Raji (cell line): ENCODE results near the gene UMPS.

Experiments
- POLR2A ChIP-seq: IDR thresholded peaks from 2 replicates; pipeline ENCODE4 v1.6.1; 2011; ENCODE audit warnings: low read depth, low read length, control low read depth; ENCODE audit not compliant: insufficient read depth

Gene UMPS

DNA sequence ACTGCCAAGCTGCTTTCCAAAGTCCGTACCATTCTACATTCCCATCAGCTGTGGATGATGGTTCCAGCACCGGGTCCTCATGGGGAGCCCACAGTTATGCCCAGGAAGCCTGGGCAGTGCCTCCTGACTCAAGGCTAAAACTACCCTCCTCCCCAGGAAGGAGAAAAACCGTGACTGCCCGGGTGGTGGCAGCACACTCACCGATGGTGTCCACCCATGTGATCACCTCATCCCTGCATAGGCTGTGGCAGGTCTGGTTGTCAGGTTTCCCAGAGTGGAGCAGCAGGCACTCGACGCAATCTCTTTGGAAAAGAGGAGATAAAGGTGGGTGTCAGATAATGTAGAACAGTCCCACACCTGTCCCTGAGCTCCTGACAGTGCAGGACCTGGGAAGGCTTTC, 38.6 kb downstream of the UMPS start:
- no peak for TF ChIP-seq POLR2A

DNA sequence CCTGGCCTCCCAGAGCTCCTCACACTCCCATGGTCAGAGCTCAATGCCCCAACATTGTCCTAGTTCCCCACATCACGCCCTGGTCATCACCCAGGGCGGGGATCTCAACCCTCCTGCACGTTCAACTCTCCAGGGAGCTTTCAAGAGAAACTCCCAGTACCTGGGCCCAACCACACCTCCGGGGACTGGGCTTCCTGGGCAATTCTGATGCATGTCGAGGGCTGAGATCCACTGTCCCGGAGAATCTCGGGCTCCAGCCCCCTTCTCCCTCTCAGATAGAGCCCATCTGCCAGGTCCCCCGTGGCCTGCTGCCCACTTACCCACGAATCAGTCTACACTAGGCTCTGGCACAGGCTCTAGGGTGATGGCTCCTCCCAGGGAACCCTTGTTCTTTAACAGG, 39.2 kb downstream of the UMPS start:
- no peak for TF ChIP-seq POLR2A

DNA sequence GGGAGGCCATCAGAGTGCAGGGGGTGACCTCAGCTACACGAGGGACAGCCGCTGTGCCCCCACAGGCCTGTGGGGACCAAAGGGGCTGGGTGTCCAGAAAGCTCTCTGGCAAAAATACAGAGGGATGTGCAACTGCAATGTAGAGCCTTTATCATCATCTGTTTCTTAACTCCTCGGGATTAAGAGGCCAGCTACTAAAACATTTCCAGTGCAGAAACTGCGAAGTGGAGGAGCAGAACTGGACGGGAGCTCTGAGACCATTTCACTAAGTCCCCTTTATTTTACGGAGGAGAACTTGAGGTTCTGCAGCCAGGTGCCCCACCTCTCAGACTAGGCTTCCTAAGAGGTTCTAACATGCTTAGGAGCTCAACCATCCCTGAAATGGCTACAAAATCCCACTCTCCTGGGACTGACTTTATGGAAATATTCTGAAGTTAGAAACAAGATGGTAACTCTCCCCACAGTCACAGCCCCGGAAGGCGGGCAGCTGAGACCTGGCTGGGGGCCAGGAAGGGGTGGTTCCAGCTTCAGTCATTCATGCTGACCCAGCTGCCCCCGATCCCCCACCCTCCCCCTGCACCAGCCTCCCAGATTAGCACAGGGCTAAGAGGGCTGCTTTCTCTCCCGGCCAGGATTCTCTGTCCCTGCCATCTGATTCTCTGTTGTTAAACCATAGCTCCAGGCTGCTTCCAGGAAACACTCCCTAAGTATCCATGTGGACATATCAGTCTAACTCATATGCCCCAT, 40.3 kb downstream of the UMPS start:
- no peak for TF ChIP-seq POLR2A

DNA sequence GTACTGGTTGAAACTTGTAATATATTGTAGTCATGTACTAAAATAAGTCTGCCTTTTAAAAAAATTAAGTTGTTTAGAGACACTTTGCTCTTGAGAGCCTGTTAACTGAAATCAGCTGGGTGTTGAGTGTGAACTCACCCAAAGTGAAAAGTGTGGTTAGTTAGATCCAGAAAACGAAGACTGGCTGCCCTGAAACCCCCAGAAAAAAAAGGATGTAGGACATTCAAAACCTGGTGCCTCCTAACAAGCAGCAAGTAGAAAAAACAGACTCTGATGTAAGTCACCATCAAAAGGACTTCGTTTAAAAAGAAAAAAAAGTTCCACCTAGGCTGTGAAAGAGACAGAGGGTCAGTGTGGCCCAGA, 40.8 kb downstream of the UMPS start:
- no peak for TF ChIP-seq POLR2A

DNA sequence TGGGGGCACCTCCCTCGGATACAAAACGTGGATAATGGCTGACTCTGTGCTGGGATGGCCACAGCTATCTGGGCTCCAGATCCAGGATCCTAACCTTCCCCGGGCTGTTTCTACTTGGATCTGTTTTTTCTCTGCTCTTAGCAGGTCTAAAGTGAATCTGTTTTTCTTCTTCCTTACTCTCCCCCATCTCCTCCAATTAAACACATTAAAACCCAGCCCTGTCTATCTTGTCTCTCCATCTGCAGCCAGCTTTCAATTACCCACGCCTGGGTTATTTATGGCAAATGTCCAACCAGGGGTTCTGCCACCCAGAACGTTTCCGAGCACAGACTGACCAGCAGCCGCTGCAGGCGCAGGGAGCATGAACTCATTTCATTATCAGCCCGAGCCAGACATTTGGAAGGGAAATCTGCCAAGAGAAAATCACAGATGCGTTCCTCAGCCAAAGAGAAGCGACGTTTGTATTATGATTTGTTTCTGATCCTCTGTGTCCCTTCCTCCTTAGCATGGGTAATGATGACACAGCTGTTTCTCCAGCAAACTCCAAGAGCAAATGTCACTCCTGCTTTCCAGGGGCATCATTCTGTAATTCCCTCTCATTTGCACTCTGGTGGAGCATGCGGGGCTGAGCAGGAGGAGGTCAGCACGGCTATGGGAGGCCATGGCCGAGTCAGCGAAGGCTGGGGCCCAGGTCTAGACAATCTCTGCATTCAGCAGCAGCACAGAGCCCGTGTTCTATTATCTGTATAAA, 42.0 kb downstream of the UMPS start:
- no peak for TF ChIP-seq POLR2A

DNA sequence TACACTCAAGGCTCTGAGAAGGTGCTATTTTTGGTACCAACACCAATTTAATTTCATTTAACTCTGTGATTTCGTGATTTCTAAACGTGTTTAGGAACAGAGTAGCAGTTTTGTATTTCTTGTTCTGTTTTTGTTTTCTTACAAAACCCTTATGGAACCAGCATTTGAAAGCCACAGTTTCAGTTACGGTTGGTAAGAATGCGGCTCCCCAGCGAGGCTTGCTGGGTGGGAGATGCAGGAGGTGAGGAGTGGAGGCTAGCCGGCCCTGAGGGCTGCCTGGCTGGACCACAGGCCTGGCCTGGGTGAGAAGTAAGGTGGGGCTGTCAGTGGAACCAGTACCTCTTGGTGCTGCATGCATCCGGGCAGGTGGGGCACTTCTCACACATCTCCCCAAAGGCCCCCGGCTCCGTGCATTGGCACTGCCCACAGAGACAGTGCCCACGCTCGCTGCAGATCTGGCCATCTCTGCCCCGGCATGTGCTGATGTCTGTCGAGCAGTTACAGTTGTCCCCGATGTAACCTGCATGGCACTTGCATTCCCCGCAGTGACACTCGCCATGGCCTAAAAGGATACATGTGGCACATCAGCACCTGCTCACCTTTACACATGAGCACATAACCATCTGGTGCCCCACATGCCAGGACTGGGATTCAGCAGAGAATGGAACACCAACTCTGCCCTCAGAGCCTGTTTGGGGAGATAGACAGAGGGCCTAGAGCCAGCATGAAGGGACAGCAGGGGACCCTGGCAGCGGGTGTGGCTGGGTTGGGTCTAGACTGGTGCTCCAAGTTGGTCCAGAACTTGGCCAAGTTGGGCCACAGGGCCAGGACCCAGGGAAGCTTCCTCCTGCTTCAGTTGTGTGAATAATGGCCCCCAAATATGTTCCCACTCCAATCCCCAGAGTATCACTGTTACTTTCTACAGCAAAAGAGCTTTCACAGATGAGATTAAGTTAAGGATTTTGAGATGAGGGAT, 43.4 kb downstream of the UMPS start:
- no peak for TF ChIP-seq POLR2A

DNA sequence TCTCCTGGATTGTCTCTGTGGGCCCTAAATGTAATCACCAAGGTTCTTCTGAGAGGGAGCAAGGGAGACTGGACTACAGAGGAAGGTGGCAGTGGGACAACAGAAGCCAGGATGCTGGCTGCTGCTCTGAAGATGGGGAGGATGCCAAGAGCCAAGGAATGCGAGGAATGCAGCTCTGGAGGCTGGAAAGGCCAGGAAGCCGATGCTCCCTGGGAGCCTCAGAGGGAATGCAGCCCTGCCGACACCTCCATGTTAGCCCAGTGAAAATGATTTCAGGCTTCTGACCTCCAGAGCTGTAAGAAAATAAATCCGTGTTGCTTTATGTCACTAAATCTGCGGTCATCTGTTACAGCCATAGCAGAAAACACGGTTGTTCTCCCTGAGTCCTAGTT, 44.1 kb downstream of the UMPS start:
- TF ChIP-seq POLR2A, result no peak

DNA sequence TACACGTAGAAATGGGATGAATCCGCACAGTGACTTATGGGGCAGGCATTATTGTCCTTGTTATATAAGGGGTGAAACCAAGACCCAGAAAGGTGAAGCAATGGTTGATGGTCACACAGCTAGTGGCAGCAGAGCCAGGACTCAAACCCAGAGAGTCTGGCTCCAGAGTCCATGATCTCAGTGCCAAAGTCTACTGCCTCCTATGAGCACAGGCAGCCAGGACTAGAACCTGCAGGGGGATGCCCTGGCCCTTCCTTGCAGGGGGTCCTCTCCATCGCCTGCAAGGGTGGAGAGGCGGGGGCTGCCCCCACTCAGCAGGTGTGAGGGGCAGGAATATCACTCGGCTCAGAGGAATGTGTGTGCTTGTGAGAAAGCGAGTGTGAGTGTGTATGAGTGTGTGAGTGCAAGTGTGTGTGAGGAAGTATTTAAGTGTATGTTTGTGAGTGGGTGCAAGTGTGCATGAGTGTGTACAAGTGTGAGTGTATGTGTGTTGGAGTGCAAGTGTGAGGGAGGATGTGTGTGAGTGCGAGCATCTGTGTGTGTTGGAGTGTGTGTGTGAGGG, 44.7 kb downstream of the UMPS start:
- TF ChIP-seq POLR2A, result no peak

DNA sequence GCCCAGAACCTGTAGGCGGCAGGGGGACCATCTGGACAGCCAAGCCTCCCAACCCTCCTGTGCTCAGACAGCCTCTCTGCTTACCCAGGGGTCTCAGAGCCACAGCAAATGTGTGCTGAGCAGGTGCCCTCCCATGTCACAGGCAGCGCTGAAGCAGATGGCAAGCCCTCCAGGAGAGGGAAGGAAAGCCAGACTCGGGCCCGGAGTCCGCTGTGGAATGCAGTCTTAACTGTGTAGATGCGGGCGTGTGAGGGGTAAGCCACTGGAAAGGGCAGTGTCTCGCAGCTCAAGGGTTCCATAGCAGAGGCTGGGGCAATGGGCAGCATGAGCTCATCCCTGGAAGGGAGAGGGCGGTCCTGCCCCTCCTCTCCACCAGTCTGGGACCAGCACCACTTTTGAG, 45.6 kb downstream of the UMPS start:
- no peak for TF ChIP-seq POLR2A

DNA sequence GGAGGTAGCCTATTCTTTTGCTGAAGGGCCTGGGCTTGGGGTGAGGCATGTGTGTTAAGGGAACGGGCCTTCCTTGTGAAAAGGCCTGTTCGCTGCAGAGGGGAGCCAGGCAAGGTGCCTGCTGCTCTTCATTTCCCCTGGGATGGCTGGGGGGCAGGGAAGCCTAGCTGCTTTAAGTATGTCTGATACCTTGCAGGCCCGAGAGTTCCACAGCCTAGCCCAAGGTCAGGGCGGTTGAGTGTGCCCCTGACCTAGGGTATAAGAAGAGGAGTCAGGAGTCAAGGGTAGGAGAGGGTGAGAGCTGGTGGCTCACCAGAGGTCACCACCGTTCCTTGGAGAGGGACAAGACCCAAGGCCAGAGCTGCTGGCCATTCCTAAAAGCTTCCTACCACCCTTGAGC, 46.6 kb downstream of the UMPS start:
- TF ChIP-seq POLR2A, result no peak

DNA sequence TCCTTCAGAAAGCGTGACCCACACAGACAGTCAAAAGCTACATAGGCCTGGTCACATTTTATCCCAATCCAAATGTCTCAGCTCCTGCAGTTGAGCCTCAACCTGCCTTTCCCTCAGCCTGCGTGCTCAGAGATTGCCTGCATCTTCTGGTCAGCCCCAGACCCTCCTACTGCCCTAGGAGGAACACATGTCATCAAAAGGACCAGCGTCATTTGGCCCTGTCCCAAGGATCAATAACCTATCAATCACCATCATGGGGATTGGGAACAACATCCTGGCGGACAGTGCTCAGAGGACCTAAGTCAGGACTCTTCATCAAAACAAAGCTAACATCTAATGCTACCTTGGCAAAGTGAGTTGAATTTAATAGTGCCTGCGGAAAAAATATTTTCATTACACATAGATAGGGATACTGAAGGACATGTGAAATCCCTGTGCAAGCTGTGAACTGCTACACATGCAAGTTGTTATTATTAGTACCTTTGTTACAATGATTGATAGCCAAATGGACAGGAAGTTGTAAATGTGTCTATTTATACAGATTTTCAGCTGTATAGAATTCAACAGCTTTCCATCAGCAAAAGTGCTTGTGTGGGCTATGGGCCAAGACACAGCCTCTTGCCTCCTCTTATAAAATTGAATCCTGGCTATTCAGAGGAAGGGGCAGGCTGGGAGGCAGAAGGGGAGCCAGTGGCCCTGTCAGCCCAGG, 47.7 kb downstream of the UMPS start:
- TF ChIP-seq POLR2A, result no peak

DNA sequence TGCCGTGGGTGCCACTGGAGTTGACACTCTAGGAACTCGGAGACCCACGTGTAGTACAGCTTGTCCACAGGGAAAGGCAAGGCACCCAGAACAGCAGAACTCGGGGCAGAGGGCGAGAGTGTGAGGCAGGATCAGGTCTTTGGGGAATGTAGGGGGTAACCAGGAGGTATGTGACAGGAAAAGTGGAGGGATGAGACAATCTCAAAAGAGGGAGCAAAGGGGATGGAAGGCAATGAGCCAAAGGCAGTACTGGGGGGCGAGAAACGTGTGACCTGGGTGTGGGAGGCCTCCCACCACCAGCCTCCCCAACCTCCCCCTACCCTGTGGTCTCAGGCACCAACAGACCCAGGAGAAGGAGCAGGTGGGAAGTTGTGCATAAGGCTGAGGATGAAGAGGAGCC, 48.9 kb downstream of the UMPS start:
- TF ChIP-seq POLR2A, result no peak

DNA sequence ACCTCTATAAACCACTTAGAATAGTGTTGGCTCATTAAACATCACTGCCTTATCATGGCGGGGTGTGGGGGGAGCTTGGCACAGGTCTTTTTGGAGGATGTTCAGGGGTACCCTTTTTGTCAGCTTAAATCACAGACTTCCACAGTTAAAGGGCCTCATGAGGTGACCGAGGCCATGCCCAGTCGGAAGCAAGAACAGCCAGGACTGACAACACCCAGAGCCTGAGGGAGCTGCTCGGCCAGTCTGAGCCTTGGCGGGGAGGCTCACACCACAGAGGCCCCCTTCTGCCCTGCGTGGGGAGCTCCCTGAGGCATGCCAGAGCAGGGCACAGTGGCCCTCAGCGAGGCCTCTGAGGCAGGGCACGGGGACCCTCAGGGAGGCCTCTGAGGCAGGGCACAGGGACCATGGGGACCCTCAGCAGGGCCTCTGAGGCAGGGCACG, 49.5 kb downstream of the UMPS start:
- TF ChIP-seq POLR2A, result no peak

DNA sequence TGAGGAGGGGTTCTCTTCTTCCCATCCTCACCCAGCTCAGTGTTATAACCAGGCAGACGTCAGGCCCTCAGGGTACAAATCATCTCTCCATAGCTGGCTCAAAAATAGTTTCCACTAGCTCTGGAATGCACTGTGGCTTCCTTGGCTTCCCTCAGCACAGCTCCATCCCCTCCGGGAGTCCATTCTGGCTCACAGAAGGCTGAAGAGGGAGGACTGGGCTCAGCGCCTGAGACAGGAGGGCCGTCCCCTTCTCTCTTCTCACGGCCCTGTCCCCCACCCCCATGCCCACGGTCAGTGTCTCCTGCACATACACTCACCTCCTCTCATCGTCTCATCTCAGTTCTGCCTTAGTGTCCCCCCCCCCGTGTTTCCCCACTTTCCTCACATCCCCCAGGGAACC, 50.1 kb downstream of the UMPS start:
- no peak for TF ChIP-seq POLR2A
